RWPE2 (cell line): ENCODE measurements around the gene KIF21B.

Experiments used
- ATAC-seq: fragments of 200-7000 bp; cut with Tn5 transposase; 3 replicates; pipeline ENCODE4 v1.9.1; 2021; ENCODE audit warnings: low read depth
- DNase-seq: peaks from one replicate; pipeline ENCODE4 v3.0.0-alpha.2; 2020; ENCODE audit warnings: low spot score
- H3K27ac ChIP-seq: fragments of 450-650 bp; 2 replicates; pipeline ENCODE4 v1.5.1; 2017; ENCODE audit warnings: mild to moderate bottlenecking; ENCODE audit not compliant: poor library complexity, severe bottlenecking
- H3K27me3 ChIP-seq: fragments of 250-450 bp; sonication (Bioruptor Pico); 2 replicates; pipeline ENCODE4 v1.5.1; 2021; ENCODE audit warnings: mild to moderate bottlenecking, moderate library complexity; ENCODE audit not compliant: insufficient read depth, poor library complexity, severe bottlenecking
- H3K36me3 ChIP-seq: fragments of 250-450 bp; sonication (Bioruptor Pico); 2 replicates; pipeline ENCODE4 v1.5.1; 2020; ENCODE audit warnings: low read depth, mild to moderate bottlenecking, moderate library complexity
- H3K4me1 ChIP-seq: fragments of 250-450 bp; sonication (Bioruptor Pico); 2 replicates; pipeline ENCODE4 v1.5.1; 2021; ENCODE audit warnings: mild to moderate bottlenecking, moderate library complexity; ENCODE audit not compliant: insufficient read depth, poor library complexity, severe bottlenecking
- H3K4me3 ChIP-seq: fragments of 250-450 bp; sonication (Bioruptor Pico); 2 replicates; pipeline ENCODE4 v1.5.1; 2021; ENCODE audit warnings: mild to moderate bottlenecking, moderate library complexity; ENCODE audit not compliant: severe bottlenecking
- H3K9me3 ChIP-seq: fragments of 250-450 bp; sonication (Bioruptor Pico); 2 replicates; pipeline ENCODE4 v1.5.1; 2021; ENCODE audit warnings: mild to moderate bottlenecking, moderate library complexity; ENCODE audit not compliant: severe bottlenecking
- CTCF ChIP-seq: fragments of 450-650 bp; IDR thresholded peaks from one replicate; pipeline ENCODE4 v1.5.1; 2017; ENCODE audit warnings: mild to moderate bottlenecking, moderate library complexity; ENCODE audit not compliant: poor library complexity, severe bottlenecking

The KIF21B gene

DNA sequence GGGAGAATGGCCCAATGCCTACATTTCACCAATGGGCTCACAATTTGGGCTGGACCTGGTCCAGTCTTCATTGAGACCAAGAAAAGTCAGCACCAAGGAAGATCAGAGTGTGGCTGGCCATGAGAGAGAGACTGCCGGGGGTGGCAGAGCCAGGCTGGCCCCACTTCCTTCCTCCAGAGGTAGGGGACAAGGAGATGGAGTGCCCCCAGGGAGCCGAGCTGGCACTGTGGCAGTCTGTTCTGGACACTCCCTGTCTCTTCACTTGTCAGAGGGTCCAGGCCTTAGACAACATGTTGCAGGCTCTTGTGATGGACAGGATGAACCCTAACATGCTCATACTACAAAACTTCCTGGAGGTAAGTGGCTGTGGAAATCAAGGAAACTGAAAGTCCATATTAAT, 101.1 kb downstream of the KIF21B start:
- H3K4me3 ChIP-seq: no peak overlapping the region
- H3K4me1 ChIP-seq: peaks cover under 1% of the 10 kb centered on the region
- TF ChIP-seq CTCF: no peak
- H3K9me3 ChIP-seq: no peaks in the 10 kb centered on the region
- no peak for ATAC-seq
- H3K36me3 ChIP-seq: no peaks in the 10 kb centered on the region
- no peaks in the 10 kb centered on the region for H3K27me3 ChIP-seq
- no peak overlapping the region for H3K27ac ChIP-seq
- no peak for DNase-seq

GRCh38 chr1:200921571-200922110, 101.9 kb downstream of the KIF21B start:
- no peak for DNase-seq
- no peak overlapping the region for H3K4me3 ChIP-seq
- H3K4me1 ChIP-seq: peaks cover 7% of the 10 kb centered on the region
- ATAC-seq: no peak
- H3K27me3 ChIP-seq: no peaks in the 10 kb centered on the region
- H3K27ac ChIP-seq: no peak overlapping the region
- TF ChIP-seq CTCF: no peak
- H3K9me3 ChIP-seq: no peaks in the 10 kb centered on the region
- H3K36me3 ChIP-seq: no peaks in the 10 kb centered on the region
